Activated CD4-positive, alpha-beta T cell treated with anti-CD3 and anti-CD28 coated beads, Interleukin-2, Interleukin-4, amounts not matched to agents 100 ng/mL and 50 ng/mL, durations not matched to agents 16 hours and 8 hours (primary cell): ENCODE data around the gene PSMC6.

Source experiments
- DNase-seq: peaks from one replicate; pipeline ENCODE4 v3.0.0-alpha.2; 2020; ENCODE audit warnings: low spot score

Gene PSMC6

DNA sequence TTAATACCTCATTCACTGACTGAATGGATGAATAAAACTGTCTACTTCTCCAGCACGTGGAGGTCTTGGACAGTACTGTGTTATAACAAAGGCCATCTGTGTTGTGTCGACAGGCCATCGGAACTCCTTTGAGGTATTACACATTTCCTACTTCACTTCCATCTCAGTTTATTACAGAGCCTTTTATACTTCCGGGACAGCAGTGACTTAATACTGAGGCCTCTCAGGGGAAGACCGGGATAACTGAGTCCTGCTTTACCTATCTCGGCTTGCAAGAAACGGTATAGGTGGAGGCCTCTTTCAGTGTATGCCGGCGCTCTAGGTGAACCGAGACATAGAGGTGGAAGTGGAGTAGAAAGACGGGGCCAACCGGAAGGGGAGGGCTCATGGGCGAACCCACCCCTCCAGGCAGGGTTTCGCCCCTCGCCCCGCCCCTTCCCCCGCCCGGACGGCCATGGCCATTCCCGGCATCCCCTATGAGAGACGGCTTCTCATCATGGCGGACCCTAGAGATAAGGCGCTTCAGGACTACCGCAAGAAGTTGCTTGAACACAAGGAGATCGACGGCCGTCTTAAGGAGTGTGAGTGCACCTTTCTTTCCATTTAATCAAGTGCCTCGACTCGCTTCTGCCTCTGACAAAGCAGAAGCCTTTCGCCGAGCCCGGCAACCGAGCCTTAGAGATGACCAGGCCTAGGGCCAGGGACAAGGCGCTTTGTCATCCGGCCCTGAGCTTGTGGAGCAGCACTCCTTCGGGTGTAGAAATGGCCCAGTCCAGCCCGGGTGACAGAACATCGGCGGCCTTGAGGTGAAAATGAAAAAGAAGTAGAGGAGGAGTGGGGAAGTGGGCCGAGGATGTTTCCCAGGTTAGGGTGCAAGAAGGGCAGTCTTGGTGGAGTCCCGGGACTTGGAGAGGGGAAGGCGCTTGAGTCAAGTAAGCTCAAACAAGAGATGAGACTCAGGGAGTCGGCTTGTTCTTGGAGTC is at the start of gene PSMC6:
TSS of gene PSMC6 (plus strand) at position 477 of the 983 bp plus-strand sequence. CDS start at position 497, 20 bp downstream.
- DNase-seq, result peak; percentile 96

DNA sequence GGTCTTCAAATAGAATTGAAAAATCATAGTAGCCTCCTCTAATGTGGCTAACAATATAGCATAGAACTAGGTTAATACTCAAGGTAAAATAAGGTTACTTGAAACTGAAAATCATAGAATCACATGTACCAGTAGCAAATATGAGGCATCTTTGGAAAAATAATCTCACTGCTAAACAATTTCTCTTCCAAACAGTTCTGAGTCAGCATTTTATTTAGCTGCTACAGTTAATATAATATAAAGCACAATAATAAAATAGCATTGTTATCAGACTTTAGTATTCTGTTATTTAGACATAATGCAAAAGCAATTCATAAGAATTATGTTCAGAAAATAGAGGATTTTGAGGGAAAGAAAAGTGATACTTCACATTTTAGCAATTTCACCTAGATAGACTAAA is 46.7 kb upstream of the PSMC6 start:
- no peak for DNase-seq

DNA sequence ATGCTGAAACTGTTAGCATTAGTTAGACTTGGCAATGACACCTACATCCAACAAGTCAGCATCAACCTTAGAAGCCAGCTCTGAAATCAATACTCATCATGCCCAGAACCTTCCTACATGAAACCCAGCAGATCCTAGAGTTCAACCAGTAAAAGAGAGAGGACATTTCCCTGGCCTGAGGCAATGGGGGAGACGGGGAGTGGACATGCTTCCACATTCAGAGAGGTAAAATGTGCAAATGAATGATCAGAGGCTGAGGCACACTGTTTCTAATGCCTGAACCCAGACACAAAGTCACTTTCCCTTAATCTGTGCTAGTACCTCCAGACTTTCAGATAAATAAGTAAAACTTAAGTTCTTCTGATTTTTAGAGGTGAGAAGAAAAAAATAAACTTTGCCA is 46.2 kb upstream of the PSMC6 start:
- no peak for DNase-seq

DNA sequence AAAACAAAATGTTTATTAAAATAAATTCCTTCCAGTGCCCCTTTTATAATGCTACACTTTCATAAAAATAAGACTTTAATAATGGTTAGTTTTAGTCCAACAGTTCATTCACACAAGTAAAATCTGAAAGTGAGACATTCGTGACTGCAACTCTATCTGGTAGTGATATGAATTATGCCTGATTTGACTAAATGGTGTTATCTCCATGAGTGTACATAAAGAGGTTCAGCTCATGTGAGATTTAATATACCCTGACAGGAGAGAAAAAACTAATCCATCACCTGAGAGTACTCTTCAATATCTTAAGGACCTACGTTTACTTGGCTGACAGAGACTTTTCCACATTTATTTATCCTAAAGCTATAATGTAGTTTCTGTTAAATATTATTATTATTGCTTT is 45.7 kb upstream of the PSMC6 start:
- DNase-seq, result peak; percentile 22

DNA sequence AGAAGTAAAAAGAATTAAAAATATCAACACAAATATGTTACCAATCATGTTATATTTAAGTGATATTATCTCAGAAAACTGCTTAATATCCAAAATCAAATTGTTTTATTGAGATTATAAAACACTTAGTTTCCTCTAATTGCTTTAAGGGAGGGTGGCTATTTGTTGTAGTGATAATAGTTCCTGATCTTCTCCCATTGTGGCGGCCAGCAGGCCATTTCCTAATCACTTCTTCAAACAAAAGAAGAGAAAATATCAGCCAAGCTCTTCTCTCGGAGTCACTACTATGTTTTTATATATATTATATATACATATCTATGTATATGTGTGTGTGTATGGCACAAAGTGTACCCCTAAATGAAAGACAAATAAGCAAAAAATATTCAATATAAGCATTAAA is 43.1 kb upstream of the PSMC6 start:
- no peak for DNase-seq

DNA sequence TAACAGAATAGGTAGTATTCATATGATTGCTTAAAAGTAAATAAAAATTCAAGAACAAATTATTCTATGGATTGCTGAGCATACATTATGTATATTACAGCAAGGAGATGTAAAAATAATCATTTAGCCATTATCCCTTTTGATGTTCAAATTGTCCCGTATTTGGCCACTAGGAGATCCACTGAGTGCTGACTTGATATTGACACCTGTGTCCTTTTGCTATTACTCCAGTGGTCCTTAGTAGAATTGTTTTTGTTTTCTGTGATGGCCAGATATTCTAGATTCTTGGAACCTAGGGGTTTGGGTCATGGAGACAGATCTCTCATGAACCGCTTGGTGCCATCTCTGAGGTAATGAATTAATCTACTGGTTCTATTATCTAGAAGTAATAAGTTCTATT is 28.4 kb upstream of the PSMC6 start:
- peak; percentile 4 for DNase-seq

DNA sequence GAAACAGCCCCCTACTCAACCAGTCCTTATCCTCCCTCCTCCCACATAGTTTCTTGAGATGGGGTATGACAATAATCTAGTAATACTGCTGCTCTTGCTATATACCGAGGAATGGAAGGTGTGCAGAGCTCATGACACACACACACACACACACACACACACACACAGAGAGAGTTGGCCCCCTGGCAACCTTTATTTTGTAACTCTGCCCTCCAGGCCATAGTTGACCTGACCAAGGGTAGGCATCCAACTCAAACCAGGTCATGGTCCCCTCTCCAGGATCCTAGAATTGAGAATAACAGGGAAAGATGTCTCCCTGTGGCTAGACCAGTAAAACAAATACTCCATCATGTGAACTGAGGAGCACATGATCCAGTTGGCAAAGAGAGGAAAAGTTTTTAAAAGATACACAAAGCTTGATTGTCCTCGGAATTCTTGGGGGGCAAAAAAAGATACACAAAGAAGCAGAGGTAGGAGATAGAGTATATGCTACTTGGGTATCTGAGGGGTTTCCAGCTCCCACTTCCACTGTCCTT is 22.9 kb upstream of the PSMC6 start:
- no peak for DNase-seq

DNA sequence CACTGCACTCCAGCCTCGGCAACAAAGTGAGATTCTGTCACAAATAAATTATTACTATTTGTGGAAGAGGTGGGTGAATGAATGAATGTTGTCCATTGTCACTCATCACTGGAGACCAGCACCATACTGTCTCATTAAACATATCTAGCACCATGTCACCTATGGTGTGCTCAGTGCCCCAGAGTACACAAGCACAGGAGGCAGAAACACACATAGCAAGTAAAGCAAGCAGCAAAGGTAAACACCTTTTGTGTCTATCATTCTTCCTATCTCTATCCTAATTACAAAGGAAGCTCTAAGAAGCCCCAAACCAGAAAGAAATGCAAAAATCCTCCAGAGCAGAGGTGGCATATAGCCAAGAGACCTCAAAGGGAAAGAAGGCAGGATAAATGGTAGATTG is 20.8 kb upstream of the PSMC6 start:
- DNase-seq, result no peak

DNA sequence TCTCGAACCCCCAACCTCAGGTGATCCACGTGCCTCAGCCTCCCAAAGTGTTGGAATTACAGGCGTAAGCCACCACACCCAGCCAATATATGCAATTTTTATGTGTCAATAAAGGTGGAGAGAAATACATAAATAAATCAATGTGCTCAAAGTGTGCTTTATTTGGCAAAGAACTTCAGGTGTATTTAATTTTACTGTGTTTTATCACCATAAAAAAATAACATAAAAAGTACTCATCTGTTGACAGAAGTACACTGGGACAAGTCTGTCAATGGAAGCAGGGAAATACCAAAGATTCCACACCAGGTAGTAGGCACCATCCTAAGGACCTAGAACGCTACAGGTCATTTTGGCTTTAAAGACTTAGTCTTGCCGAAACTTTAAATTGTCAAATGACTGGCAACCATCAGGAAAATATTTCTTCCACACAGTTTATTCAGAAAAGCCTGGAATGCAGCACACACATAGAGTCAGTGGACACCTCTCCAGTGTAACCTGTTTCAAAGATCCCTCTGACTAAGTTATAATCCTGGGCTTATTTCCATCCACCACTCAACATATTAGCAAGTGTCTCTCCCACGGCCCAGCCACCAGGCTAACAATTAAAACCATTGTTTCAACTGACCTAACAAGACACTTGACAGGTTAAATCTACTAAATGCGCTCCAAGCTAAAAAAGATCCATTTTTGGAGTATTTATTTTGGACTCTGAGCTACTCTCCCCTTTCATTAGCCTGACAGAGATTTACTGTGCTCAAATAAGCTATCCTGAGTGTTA is 15.8 kb upstream of the PSMC6 start:
- no peak for DNase-seq

DNA sequence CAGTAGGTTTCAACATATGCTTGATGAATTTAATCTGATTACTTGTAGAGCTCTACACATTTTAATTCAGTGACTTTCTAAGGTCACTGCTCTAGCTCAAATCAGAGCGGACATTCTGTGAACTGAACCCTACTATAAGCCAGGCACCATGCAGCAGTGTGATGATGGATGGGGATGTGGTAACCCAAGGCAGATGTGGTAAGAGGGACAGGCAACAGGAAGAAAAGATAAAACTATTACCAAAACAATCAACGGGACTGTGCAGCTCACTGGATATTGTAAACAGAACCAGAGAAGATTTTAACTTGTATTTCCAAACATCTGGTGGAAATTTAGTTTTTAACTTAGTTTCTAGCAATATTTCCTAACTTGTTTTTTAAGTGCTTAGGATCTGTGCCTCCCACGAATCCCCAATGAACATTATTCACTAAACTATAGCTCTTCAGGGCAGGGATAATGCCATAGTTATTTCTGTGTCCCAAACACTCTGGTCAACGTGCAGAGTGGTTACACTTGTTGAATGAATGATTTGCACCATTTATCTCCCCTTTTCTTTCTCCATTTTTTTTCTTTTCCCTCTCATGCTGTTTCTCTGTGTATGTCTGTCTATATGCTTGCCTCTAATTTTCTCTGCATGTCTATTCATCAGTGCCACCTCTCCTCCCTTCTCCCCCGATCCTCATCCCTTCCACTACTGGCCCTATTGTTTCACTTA is 14.6 kb upstream of the PSMC6 start:
- peak; percentile 42 for DNase-seq

DNA sequence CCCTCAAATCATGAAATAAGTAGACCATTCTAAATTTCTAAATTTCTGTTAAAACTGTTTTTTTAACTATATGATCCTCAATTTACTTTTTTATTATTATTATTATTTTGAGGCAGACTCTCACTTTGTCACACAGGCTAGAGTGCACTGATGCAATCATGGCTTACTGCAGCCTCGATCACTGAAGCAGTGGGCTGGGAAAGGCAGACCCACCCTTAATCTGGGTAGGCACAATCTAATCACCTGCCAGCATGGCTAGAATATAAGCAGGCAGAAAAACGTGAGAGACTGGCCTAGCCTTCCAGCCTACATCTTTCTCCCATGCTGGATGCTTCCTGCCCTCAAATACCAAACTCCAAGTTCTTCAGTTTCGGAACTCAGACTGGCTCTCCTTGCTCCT is 14.0 kb upstream of the PSMC6 start:
- DNase-seq, result no peak

DNA sequence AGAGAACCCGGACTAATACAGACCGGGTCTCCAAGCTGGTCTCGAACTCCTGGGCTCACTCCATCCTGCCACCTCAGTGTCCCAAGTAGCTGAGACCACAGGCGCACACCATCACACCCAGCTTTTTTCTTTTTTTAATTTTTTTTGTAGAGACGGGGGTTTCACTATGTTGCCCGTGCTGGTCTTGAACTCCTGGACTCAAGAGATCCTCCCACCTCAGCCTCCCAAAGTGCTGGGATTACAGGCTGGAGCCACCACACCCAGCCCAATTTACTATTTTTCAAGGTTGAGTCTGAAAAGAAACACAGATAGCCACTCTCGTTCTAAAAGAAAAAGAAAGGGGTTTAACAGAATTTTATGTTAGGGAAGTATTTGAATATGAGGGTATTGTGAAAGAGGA is 13.5 kb upstream of the PSMC6 start:
- no peak for DNase-seq

DNA sequence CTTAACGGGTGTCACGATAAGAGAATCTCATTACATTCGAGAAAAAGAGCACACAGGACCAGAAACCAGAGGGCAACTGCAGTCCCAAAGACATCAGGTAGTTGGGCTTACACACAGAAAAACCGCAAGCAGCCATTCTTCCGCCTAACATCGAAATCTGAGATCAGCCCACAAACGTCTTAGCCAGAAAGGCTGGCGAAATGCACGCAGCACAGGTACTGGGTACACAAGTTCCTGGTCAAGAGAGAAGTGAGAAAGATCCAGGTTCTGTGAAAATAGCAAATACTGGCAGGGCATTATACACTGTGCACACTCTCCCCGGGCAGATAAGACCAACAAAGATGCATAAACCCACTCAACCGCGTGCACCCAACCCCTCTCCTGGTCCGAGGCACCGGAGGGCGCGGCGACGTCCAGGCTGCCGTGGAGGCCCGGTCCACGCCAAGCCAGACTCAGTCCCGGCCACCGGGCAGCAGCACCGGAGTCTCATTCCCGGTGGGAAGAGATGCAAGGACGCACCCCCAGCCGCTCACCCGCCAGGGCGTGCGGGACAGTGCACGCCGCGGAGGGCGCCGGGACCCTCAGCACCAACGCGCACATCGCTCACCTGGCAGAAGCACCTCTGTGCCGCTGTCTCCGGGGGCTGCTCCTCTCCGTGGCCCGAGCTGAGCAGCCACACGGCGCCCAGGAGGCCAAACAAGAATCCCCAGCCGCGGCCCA is 12.1 kb upstream of the PSMC6 start:
- peak; percentile 79 for DNase-seq

DNA sequence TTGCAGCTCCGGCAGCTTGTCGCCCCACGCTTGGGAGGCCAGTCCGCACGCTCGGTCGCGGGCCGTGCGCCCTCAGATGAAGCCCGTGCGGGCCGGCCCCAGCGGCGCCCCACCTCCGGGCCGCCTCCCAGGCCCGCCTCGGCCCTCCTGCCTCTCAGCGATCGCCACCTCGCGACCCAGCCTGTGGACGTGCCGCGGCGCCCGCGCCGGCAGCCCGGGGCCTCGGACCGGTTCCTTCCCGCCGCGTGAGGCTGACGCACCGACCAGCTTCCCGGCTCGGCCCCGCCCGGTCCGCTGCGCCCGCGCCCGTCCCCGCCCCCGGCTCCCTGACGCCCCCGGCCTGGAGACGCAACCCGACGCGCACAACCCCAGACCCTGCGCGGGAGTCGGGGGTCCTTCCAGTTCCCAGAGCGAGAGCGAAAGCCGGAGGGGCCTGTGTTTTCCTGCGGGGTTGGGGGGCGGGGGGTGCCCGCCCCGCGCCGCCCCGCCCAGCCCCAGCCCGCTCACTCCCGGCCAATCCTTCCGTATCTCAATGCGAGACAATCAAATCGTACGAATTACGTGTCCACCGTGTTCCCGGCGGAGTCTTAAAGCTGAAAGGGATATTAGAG is 11.4 kb upstream of the PSMC6 start, which contains the start of gene ERO1A:
TSS of gene ERO1A (minus strand) at position 78 of the 611 bp plus-strand sequence. CDS start at position 1, 77 bp downstream.
- DNase-seq, result peak; percentile 66

DNA sequence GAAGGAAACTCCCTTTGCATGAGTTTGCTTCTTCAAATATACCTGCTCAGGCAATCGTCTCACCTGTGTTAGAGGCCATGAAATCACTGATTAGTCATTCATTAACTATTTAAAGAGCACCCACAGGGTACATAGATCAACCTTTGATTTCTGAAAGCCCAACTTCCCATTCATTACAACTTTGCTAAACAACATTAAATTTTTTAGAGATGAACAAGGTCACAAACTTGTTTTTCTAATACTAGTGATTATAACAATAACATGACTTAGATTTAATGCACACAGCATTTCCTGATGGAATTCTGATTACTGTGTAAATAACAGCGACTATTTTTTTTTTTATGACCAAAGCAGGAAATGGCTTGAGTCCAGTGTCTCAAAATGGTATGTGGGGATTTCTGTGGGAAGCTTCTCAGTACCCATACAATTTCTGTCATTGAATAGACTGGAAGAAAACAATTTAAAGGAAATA is 6.3 kb upstream of the PSMC6 start:
- no peak for DNase-seq

DNA sequence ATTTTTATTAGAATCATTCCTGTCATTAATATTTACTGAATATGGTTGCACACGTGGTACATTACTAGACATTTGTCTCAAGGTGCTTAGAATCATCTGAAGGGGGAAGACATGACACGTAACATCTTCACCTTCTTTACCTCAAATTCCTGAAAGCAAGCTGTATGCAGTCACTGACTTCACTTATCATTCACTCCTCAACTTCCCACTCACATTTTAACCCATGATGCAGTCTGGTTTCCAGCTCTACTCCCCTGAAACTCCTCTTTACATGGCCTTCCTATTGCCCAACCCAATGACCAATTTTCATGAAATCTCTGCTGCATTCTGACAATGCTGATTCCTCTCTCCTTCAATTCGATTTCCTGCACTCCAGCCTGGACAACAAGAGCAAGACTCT is 5.8 kb upstream of the PSMC6 start:
- DNase-seq, result no peak

DNA sequence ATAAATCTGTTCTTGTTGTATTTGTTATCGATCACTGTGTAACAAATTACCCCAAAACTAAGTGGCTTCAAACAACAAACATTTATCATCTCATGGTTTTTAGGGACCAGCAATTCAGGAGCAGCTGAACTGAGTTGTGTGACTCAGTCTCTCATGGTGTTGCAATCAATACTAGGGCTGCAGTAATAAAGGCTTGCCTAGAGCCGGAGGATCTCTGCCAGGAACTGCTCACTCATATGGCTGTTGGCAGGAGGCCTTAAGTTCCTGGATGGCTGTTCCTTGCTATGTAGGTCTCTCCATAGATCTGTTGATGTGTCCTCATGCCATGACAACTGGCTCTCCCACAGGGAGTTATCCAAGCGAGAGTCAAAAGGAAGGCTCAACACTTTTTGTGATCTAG is 3.8 kb upstream of the PSMC6 start:
- no peak for DNase-seq

DNA sequence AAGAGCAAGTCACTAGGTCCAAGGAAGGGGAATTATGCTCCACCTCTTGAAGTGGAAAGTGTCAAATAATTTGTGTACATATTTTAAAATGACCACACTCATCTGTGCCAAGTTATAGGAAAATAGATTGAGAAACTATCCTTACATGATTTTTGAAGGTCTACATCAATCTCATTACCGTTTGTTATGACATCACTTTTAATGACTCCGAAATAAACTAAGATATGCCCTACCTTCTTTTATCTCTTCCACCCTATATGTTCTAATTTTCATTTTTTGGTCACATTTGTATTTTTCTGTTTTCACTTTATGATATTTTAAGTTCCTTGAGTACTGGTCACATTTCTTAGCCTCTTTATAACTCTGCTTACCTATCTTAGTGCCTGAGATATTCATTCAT is 3.3 kb upstream of the PSMC6 start:
- no peak for DNase-seq

DNA sequence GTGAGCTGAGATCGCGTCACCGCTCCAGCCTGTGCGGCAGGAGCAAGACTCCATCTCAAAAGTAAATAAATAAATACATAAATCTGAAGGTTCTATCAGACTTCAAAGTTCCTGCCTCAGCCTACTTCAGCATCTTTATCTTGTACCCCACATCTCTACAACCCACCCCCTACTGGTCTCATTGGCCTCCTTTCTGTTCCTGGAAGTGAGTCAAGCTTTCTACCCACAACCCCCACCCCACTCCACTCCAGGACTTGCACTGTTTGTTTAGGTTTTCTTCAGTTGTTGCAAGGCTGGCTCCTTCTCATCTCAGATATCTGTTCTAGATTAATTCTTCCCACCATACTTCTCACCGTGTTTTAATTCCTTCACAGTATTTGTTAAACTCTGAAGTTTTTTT is 714 bp upstream of the PSMC6 start:
- peak; percentile 64 for DNase-seq

DNA sequence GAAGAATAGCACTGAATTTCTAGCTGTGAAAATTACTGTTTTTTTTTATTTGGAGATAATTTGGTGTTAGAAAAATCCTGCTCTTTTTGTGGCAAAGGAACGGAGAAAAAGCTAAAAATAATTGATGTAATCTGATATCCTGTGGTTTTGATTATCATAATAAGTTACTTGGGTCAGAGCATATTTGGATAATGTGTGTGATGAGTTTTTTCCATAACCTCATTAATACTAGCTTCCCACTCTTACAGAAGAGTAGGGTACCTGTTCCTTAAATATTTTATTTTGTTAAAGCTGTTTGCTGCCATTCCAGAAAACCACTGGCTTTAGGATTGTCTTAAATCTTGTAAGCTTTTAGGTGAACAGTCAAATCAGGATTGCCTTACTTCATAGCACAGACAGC is 4.7 kb downstream of the PSMC6 start:
- DNase-seq, result no peak

DNA sequence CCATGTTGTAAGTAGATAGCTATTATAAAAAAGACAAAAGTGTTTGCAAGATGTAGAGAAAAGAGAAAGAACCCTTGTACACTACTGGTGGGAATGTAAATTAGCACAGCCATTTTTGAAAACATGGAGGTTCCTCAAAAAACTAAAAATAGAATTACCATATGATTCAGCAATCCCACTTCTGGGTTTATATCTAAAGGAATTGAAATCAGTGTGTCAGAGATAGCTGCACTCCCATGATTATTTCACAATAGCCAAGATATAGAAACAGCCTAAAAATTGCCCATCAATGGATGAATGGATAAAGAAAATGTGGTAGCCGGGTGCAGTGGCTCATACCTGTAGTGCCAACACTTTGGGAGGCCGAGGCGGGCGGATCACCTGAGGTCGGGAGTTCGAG is 9.2 kb downstream of the PSMC6 start:
- no peak for DNase-seq
